Measurements from ENCODE around the gene KRTAP4-8.
"Not testable (repeated sequence)": the region's sequence is repeated elsewhere in the genome, so short reads cannot be mapped to it uniquely, and the experiment has no call there.

The KRTAP4-8 gene

GRCh38 chr17:41064301-41064700, 33.6 kb downstream of the KRTAP4-8 start:
- no peak for DNase-seq

- DNase-seq, result no peak
Measured at GRCh38 chr17:41063449-41063848, 34.5 kb downstream of the KRTAP4-8 start.

GRCh38 chr17:41061964-41062363, 36.0 kb downstream of the KRTAP4-8 start:
- DNase-seq, result no peak

GRCh38 chr17:41060052-41060604, 37.8 kb downstream of the KRTAP4-8 start, which contains the start of gene KRTAP2-3:
Gene KRTAP2-3 (minus strand): TSS chr17:41060114. CDS start chr17:41060050, 64 bp downstream.
- no peak for DNase-seq

- not testable (repeated sequence) for DNase-seq
Measured at GRCh38 chr17:41059276-41060051, 38.5 kb downstream of the KRTAP4-8 start.

GRCh38 chr17:41058741-41059140, 39.2 kb downstream of the KRTAP4-8 start:
- DNase-seq, result no peak

GRCh38 chr17:41057547-41057946, 40.4 kb downstream of the KRTAP4-8 start:
- DNase-seq, result no peak

GRCh38 chr17:41055130-41055529, 42.8 kb downstream of the KRTAP4-8 start, which contains the start of gene KRTAP2-2:
Gene KRTAP2-2 (minus strand): TSS chr17:41055230. CDS start chr17:41055211, 19 bp downstream.
- DNase-seq, result not testable (repeated sequence)

GRCh38 chr17:41054556-41054955, 43.4 kb downstream of the KRTAP4-8 start:
- not testable (repeated sequence) for DNase-seq

- no peak for DNase-seq
Measured at GRCh38 chr17:41054025-41054424, 43.9 kb downstream of the KRTAP4-8 start.

GRCh38 chr17:41052566-41052965, 45.4 kb downstream of the KRTAP4-8 start:
- no peak for DNase-seq

- no peak for DNase-seq
Measured at GRCh38 chr17:41049110-41049509, 48.8 kb downstream of the KRTAP4-8 start.

- DNase-seq, result no peak
Measured at GRCh38 chr17:41048441-41048840, 49.5 kb downstream of the KRTAP4-8 start.
